GM20431 (cell line): Measurements from ENCODE around the gene NT5DC3.

Experiments
- in situ Hi-C: fragments of 300-500 bp; cut with MseI, MboI; formaldehyde crosslinking; loops from one replicate; pipeline ENCODE4 v1.15.0; 2020; ENCODE audit warnings: low sequenced_read_pairs; ENCODE audit not compliant: unreplicated experiment

Gene NT5DC3

GRCh38 chr12:103725398-103725797, 115.6 kb downstream of the NT5DC3 start:
- in situ Hi-C loops = no loop called here
